Peyer's patch (tissue), 4 donors: ENCODE data around the gene AIF1L. TPM values are rescaled to one million over a fixed set of nuclear protein-coding genes. Genes with fewer than 3 reads are reported as not detected.

Experiments
- DNase-seq, 3 donors: peaks; one replicate each; pipeline ENCODE4 v3.0.0-alpha.2; 2017 to 2019
- H3K27ac ChIP-seq, 4 donors: fragments of 200-600 bp; sonication (generic); one replicate each; pipeline ENCODE4 v1.5.1; 2016 to 2019
- H3K27me3 ChIP-seq, 2 donors: fragments of 200-600 bp; sonication (generic); one replicate each; pipeline ENCODE4 v1.5.1; 2019
- H3K36me3 ChIP-seq, 3 donors: fragments of 200-600 bp; sonication (generic); one replicate each; pipeline ENCODE4 v1.5.1; 2016 to 2019
- H3K4me1 ChIP-seq, 4 donors: fragments of 200-600 bp; sonication (generic); one replicate each; pipeline ENCODE4 v1.5.1; 2016 to 2019
- H3K4me3 ChIP-seq, 4 donors: fragments of 200-600 bp; sonication (generic); 1 replicate in 3 of 4; 2 replicates in 1 of 4; pipeline ENCODE4 v1.5.1; 2016 to 2019; ENCODE audit warnings: mild to moderate bottlenecking in 1 of 4
- H3K9me3 ChIP-seq, 4 donors: fragments of 200-600 bp; sonication (generic); one replicate each; pipeline ENCODE4 v1.5.1; 2016 to 2019; ENCODE audit warnings: mild to moderate bottlenecking in 1 of 4
- POLR2A ChIP-seq, 2 donors: fragments of 450-650 bp; IDR thresholded peaks; one replicate each; pipeline ENCODE4 v1.5.1; 2017; ENCODE audit warnings: antibody characterized with exemption in 2 of 2, mild to moderate bottlenecking in 2 of 2, moderate library complexity in 2 of 2
- total RNA-seq, 4 donors: library from RNA; depleted of rRNA; stranded (reverse); fragments of >200 nt; gene quantifications; one replicate each; pipeline ENCODE4 v1.1.0, GENCODE V29; 2016
- TF ChIP-seq, protein P1 (sequence below), 6 experiments: fragments of 450-650 bp in 4 of 6; fragments of 200-600 bp in 2 of 6; sonication (generic) in 1 of 6; IDR thresholded peaks; one replicate each; pipeline ENCODE4 v1.5.1; 2017 to 2019; ENCODE audit warnings: antibody characterized with exemption in 6 of 6, mild to moderate bottlenecking in 3 of 6, moderate library complexity in 1 of 6

Gene AIF1L
- total RNA-seq, 4 donors from 2014 or later, result 1.5 to 10.7 (median 2.8) TPM

DNA sequence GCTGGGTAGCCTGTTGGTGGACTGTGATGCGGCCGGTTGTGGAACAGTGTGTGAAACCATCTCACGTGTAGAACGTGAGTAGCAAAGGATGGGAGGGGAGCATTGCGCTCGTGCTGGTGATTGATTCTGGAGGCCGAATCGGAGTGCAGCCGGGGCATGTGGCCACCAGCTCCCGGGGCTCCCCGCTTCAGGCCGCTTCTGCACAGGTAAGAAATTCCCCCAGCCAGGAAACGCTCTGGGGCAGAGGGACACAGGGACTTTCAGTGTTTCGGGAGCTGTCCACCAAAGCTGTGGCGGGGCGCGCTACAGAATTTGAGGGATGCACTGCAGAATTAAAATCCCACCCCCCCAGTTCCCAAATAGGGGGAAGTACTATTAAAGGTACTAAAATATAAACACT lies 45.5 kb upstream of the AIF1L start:
- Histone ChIP-seq H3K4me3 (no peak overlapping the region), H3K36me3 (no peaks in the 10 kb centered on the region), H3K27me3 (no peaks in the 10 kb centered on the region), H3K4me1 (peaks cover 0 to 4% (median 0%) of the 10 kb centered on the region in 4 donors), H3K27ac (no peak overlapping the region), H3K9me3 (no peaks in the 10 kb centered on the region)
- no peak for TF ChIP-seq POLR2A (IDR thresholded peaks at IDR 0.05)
- TF ChIP-seq, protein P1, sequence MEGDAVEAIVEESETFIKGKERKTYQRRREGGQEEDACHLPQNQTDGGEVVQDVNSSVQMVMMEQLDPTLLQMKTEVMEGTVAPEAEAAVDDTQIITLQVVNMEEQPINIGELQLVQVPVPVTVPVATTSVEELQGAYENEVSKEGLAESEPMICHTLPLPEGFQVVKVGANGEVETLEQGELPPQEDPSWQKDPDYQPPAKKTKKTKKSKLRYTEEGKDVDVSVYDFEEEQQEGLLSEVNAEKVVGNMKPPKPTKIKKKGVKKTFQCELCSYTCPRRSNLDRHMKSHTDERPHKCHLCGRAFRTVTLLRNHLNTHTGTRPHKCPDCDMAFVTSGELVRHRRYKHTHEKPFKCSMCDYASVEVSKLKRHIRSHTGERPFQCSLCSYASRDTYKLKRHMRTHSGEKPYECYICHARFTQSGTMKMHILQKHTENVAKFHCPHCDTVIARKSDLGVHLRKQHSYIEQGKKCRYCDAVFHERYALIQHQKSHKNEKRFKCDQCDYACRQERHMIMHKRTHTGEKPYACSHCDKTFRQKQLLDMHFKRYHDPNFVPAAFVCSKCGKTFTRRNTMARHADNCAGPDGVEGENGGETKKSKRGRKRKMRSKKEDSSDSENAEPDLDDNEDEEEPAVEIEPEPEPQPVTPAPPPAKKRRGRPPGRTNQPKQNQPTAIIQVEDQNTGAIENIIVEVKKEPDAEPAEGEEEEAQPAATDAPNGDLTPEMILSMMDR (IDR thresholded peaks at IDR 0.05), result no peak
- no peak for DNase-seq

- Histone ChIP-seq H3K36me3 (no peaks in the 10 kb centered on the region), H3K4me3 (no peak overlapping the region), H3K27ac (no peak overlapping the region), H3K4me1 (no peaks in the 10 kb centered on the region), H3K27me3 (no peaks in the 10 kb centered on the region), H3K9me3 (no peaks in the 10 kb centered on the region)
- TF ChIP-seq POLR2A (IDR thresholded peaks at IDR 0.05), result no peak
- TF ChIP-seq, protein P1 (IDR thresholded peaks at IDR 0.05), result no peak
- DNase-seq, result no peak
Observed at GRCh38 chr9:131051592-131052517, 44.5 kb upstream of the AIF1L start.

DNA sequence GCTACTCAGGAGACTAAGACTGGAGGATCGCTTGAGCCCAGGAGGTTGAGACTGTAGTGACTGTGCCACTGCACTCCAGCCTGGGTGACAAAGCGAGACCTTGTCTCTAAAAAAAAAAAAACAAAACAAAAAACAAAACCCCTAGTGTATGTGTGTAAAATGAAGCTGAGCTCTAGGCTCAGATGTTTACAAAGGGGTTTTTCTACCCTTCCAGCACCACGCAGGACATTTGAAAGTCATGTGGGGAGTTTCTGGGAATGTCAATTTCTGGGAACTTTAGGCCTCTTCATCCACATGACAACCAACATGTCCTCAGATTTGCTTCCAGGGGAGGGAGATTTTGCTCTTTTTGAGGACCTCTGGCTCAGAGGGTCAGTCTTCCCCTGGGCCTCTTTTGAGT lies 42.4 kb upstream of the AIF1L start:
- no peak for DNase-seq
- H3K4me1 ChIP-seq, result no peaks in the 10 kb centered on the region
- H3K4me3 ChIP-seq, result no peak overlapping the region
- no peaks in the 10 kb centered on the region for H3K27me3 ChIP-seq
- no peaks in the 10 kb centered on the region for H3K36me3 ChIP-seq
- H3K27ac ChIP-seq, result no peak overlapping the region
- TF ChIP-seq, protein P1 (IDR thresholded peaks at IDR 0.05), result no peak
- no peak for TF ChIP-seq POLR2A (IDR thresholded peaks at IDR 0.05)
- no peaks in the 10 kb centered on the region for H3K9me3 ChIP-seq

DNA sequence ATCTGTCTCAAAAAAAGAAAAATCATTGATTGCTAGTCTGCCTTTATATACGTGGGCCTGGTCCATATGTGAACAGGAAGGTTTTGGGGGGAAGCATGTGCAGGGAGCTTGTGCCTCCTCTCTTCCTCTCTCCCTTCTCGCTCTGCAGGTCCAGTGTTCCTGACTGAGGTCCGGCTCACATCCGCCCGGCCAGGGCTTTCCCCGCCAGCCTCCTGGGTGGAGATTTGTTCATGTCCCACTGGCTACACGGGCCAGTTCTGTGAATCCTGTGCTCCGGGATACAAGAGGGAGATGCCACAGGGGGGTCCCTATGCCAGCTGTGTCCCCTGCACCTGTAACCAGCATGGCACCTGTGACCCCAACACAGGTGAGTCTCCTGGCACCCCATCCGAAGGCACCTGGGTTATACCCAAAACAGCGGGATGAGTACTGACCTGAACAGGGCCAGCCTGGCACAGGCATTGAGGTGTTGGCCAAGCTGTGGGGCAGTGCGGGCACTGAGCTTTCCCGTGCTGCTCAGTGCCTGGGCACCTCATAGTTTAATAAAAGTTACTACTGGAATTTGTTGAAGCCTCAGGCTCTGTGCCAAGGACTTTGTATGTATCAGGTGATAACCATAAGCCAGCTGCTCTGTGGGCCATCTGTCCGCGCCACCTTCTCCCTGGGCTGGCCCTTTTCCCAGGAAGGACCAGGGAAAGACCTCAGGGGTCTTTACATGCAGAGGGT lies 39.4 kb upstream of the AIF1L start:
- no peaks in the 10 kb centered on the region for H3K27me3 ChIP-seq
- DNase-seq, result peak in 1 of 3 donors; percentile 46
- H3K4me1 ChIP-seq, result no peaks in the 10 kb centered on the region
- no peaks in the 10 kb centered on the region for H3K36me3 ChIP-seq
- no peak overlapping the region for H3K4me3 ChIP-seq
- no peak for TF ChIP-seq POLR2A (IDR thresholded peaks at IDR 0.05)
- no peaks in the 10 kb centered on the region for H3K9me3 ChIP-seq
- no peak overlapping the region for H3K27ac ChIP-seq

DNA sequence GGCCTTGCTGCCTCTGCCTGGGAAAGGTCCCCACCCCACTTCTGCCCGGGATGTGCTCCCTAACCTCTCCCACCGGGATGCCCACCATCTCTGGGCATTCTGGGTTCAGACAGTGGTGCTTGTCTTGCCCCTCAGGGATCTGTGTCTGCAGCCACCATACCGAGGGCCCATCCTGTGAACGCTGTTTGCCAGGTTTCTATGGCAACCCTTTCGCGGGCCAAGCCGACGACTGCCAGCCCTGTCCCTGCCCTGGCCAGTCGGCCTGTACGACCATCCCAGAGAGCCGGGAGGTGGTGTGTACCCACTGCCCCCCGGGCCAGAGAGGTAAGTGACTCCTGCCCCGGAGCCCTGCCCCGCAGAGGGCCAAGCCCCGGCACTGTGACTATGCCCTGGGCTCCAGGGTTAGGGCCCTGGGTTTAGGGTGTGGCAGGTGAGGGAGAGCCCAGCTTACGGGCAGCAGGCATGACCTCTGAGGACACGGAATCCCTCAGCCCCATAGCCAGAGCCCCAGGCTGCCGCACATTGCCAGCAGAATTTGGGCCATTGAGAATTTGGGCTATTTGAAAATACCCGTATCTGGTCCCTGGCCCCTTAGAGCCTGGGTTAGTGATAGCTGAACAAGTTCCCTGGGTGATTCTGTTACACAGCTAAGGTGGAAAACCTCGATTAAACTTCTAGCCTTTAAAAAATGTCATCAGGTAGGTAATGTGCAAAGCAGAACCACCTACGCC lies 35.3 kb upstream of the AIF1L start:
- Histone ChIP-seq H3K27me3 (no peaks in the 10 kb centered on the region), H3K4me1 (no peaks in the 10 kb centered on the region), H3K9me3 (no peaks in the 10 kb centered on the region), H3K4me3 (no peak overlapping the region), H3K36me3 (no peaks in the 10 kb centered on the region), H3K27ac (no peak overlapping the region)
- TF ChIP-seq POLR2A (IDR thresholded peaks at IDR 0.05), result no peak
- TF ChIP-seq, protein P1 (IDR thresholded peaks at IDR 0.05), result no peak
- DNase-seq, result no peak
